Activated naive CD8-positive, alpha-beta T cell treated with anti-CD3 and anti-CD28 coated beads for 36 hours (primary cell): Measurements from ENCODE around the gene GULP1. TPM values are rescaled to one million over a fixed set of nuclear protein-coding genes. Genes with fewer than 3 reads are reported as not detected.

Source experiments
- DNase-seq: peaks from one replicate; pipeline ENCODE4 v3.0.0; 2021
- H3K27ac Mint-ChIP-seq: one replicate; pipeline ENCODE4 v1.8.0; 2022; ENCODE audit warnings: mild to moderate bottlenecking, moderate library complexity, mixed read lengths
- H3K27me3 Mint-ChIP-seq: one replicate; pipeline ENCODE4 v1.8.0; 2022; ENCODE audit warnings: mild to moderate bottlenecking, mixed read lengths
- H3K36me3 Mint-ChIP-seq: one replicate; pipeline ENCODE4 v1.8.0; 2021; ENCODE audit warnings: mild to moderate bottlenecking, mixed read lengths
- H3K4me1 Mint-ChIP-seq: one replicate; pipeline ENCODE4 v1.8.0; 2021; ENCODE audit warnings: mixed read lengths
- H3K4me3 Mint-ChIP-seq: one replicate; pipeline ENCODE4 v1.8.0; 2022; ENCODE audit warnings: mild to moderate bottlenecking, moderate library complexity, mixed read lengths
- H3K9me3 Mint-ChIP-seq: one replicate; pipeline ENCODE4 v1.8.0; 2022; ENCODE audit warnings: mixed read lengths
- total RNA-seq, 2 experiments: library from RNA; stranded (reverse); gene quantifications; one replicate each; pipeline ENCODE4 v1.2.3, GENCODE V29; 2021

Gene GULP1
- total RNA-seq, 2 experiments from 2014 or later: not detected

GRCh38 chr2:188364033-188364630, 72.5 kb downstream of the GULP1 start:
- Mint-ChIP-seq H3K27ac (no peak overlapping the region), H3K4me3 (no peak overlapping the region), H3K27me3 (no peaks in the 10 kb centered on the region), H3K36me3 (no peaks in the 10 kb centered on the region), H3K9me3 (no peaks in the 10 kb centered on the region), H3K4me1 (no peaks in the 10 kb centered on the region)
- DNase-seq: no peak

- DNase-seq: no peak
- H3K27me3 Mint-ChIP-seq: no peaks in the 10 kb centered on the region
- H3K9me3 Mint-ChIP-seq: no peaks in the 10 kb centered on the region
- H3K4me3 Mint-ChIP-seq: no peak overlapping the region
- no peaks in the 10 kb centered on the region for H3K4me1 Mint-ChIP-seq
- H3K36me3 Mint-ChIP-seq: no peaks in the 10 kb centered on the region
- no peak overlapping the region for H3K27ac Mint-ChIP-seq
These were observed 73.5 kb downstream of the GULP1 start for GRCh38 chr2:188365058-188365641.

GRCh38 chr2:188367164-188367563, 75.5 kb downstream of the GULP1 start:
- H3K9me3 Mint-ChIP-seq: no peaks in the 10 kb centered on the region
- no peaks in the 10 kb centered on the region for H3K36me3 Mint-ChIP-seq
- H3K4me3 Mint-ChIP-seq: no peak overlapping the region
- H3K4me1 Mint-ChIP-seq: no peaks in the 10 kb centered on the region
- DNase-seq: no peak
- no peaks in the 10 kb centered on the region for H3K27me3 Mint-ChIP-seq
- no peak overlapping the region for H3K27ac Mint-ChIP-seq

- no peaks in the 10 kb centered on the region for H3K27me3 Mint-ChIP-seq
- no peaks in the 10 kb centered on the region for H3K36me3 Mint-ChIP-seq
- DNase-seq: peak; percentile 1
- no peak overlapping the region for H3K4me3 Mint-ChIP-seq
- no peak overlapping the region for H3K27ac Mint-ChIP-seq
- H3K9me3 Mint-ChIP-seq: no peaks in the 10 kb centered on the region
- no peaks in the 10 kb centered on the region for H3K4me1 Mint-ChIP-seq
These were observed 77.7 kb downstream of the GULP1 start for GRCh38 chr2:188369365-188369764.

GRCh38 chr2:188378371-188378950, 86.8 kb downstream of the GULP1 start:
- Mint-ChIP-seq H3K36me3 (no peaks in the 10 kb centered on the region), H3K4me1 (no peaks in the 10 kb centered on the region), H3K27me3 (no peaks in the 10 kb centered on the region), H3K27ac (no peak overlapping the region), H3K4me3 (no peak overlapping the region), H3K9me3 (no peaks in the 10 kb centered on the region)
- no peak for DNase-seq

GRCh38 chr2:188379748-188380147, 88.1 kb downstream of the GULP1 start:
- Mint-ChIP-seq H3K4me1 (no peaks in the 10 kb centered on the region), H3K36me3 (no peaks in the 10 kb centered on the region), H3K4me3 (no peak overlapping the region), H3K27ac (no peak overlapping the region), H3K27me3 (no peaks in the 10 kb centered on the region), H3K9me3 (peaks cover 2% of the 10 kb centered on the region)
- no peak for DNase-seq

- peaks cover 2% of the 10 kb centered on the region for H3K9me3 Mint-ChIP-seq
- H3K36me3 Mint-ChIP-seq: no peaks in the 10 kb centered on the region
These were observed 88.6 kb downstream of the GULP1 start for GRCh38 chr2:188380280-188380679.

GRCh38 chr2:188381614-188382013, 89.9 kb downstream of the GULP1 start:
- H3K4me3 Mint-ChIP-seq: no peak overlapping the region
- no peaks in the 10 kb centered on the region for H3K27me3 Mint-ChIP-seq
- no peaks in the 10 kb centered on the region for H3K4me1 Mint-ChIP-seq
- H3K36me3 Mint-ChIP-seq: no peaks in the 10 kb centered on the region
- H3K9me3 Mint-ChIP-seq: peaks cover 9% of the 10 kb centered on the region
- no peak overlapping the region for H3K27ac Mint-ChIP-seq
- DNase-seq: no peak

More at GRCh38 chr2:188380280-188380679, 88.6 kb downstream of the GULP1 start:
- H3K27ac Mint-ChIP-seq: no peak overlapping the region
- no peak for DNase-seq
- H3K4me1 Mint-ChIP-seq: no peaks in the 10 kb centered on the region
- no peak overlapping the region for H3K4me3 Mint-ChIP-seq
- H3K27me3 Mint-ChIP-seq: no peaks in the 10 kb centered on the region

- no peaks in the 10 kb centered on the region for H3K4me1 Mint-ChIP-seq
- H3K27me3 Mint-ChIP-seq: no peaks in the 10 kb centered on the region
- H3K9me3 Mint-ChIP-seq: peaks cover 9% of the 10 kb centered on the region
- no peak overlapping the region for H3K27ac Mint-ChIP-seq
- no peaks in the 10 kb centered on the region for H3K36me3 Mint-ChIP-seq
- H3K4me3 Mint-ChIP-seq: no peak overlapping the region
- no peak for DNase-seq
These were observed 90.4 kb downstream of the GULP1 start for GRCh38 chr2:188382107-188382506.

GRCh38 chr2:188383158-188383557, 91.5 kb downstream of the GULP1 start:
- Mint-ChIP-seq H3K27ac (no peak overlapping the region), H3K4me1 (no peaks in the 10 kb centered on the region), H3K36me3 (no peaks in the 10 kb centered on the region), H3K4me3 (no peak overlapping the region), H3K9me3 (peaks cover 9% of the 10 kb centered on the region), H3K27me3 (no peaks in the 10 kb centered on the region)
- no peak for DNase-seq

GRCh38 chr2:188385857-188386256, 94.2 kb downstream of the GULP1 start:
- Mint-ChIP-seq H3K27me3 (no peaks in the 10 kb centered on the region), H3K36me3 (no peaks in the 10 kb centered on the region), H3K27ac (no peak overlapping the region), H3K9me3 (peaks cover 9% of the 10 kb centered on the region), H3K4me3 (no peak overlapping the region), H3K4me1 (no peaks in the 10 kb centered on the region)
- DNase-seq: no peak

- Mint-ChIP-seq H3K27me3 (no peaks in the 10 kb centered on the region), H3K4me3 (no peak overlapping the region), H3K9me3 (peaks cover 9% of the 10 kb centered on the region), H3K4me1 (no peaks in the 10 kb centered on the region), H3K36me3 (no peaks in the 10 kb centered on the region), H3K27ac (no peak overlapping the region)
- DNase-seq: no peak
These were observed 97.2 kb downstream of the GULP1 start for GRCh38 chr2:188388831-188389230.

- Mint-ChIP-seq H3K27ac (no peak overlapping the region), H3K27me3 (peaks cover 4% of the 10 kb centered on the region), H3K4me3 (no peak overlapping the region), H3K4me1 (no peaks in the 10 kb centered on the region), H3K36me3 (no peaks in the 10 kb centered on the region), H3K9me3 (no peaks in the 10 kb centered on the region)
- DNase-seq: no peak
These were observed 99.7 kb downstream of the GULP1 start for GRCh38 chr2:188391354-188391753.

- Mint-ChIP-seq H3K4me1 (no peaks in the 10 kb centered on the region), H3K9me3 (no peaks in the 10 kb centered on the region), H3K36me3 (no peaks in the 10 kb centered on the region)
These were observed 103.3 kb downstream of the GULP1 start for GRCh38 chr2:188394931-188395472.

GRCh38 chr2:188395903-188396689, 104.4 kb downstream of the GULP1 start:
- Mint-ChIP-seq H3K9me3 (no peaks in the 10 kb centered on the region), H3K4me3 (no peak overlapping the region), H3K27me3 (peaks cover 4% of the 10 kb centered on the region), H3K4me1 (no peaks in the 10 kb centered on the region), H3K27ac (no peak overlapping the region), H3K36me3 (no peaks in the 10 kb centered on the region)
- DNase-seq: no peak

More at GRCh38 chr2:188394931-188395472, 103.3 kb downstream of the GULP1 start:
- H3K27ac Mint-ChIP-seq: no peak overlapping the region
- DNase-seq: no peak
- no peak overlapping the region for H3K4me3 Mint-ChIP-seq
- peaks cover 4% of the 10 kb centered on the region for H3K27me3 Mint-ChIP-seq
